GM12872 (cell line): ENCODE data around the gene ARHGEF10L.

ENCODE experiments used
- TF ChIP-seq, protein P1 (sequence below): IDR thresholded peaks from 3 replicates; pipeline ENCODE4 v1.5.1; 2011; ENCODE audit warnings: low read depth, mild to moderate bottlenecking, low read length, moderate library complexity; ENCODE audit not compliant: insufficient read depth

The ARHGEF10L gene

DNA sequence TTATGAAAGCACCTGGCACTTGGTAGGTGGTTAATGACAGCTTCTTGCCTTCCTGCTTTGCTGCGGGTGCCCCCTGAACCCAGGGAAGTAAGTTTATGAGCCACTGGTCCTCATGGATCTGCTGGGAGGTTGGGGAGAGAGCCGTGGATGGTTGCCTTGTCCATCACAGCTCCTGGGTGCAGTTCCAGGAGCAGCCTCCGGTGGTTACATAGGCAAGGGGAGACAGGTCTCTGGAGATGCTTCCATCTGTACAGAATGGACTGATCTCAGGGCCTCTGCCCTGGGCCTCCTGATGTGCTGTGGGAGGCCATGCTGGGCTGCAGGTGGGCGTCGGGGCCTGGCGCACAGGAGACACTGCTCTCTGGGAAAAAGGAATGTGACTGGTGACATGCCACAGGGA, 31.6 kb upstream of the ARHGEF10L start:
- TF ChIP-seq, protein P1, sequence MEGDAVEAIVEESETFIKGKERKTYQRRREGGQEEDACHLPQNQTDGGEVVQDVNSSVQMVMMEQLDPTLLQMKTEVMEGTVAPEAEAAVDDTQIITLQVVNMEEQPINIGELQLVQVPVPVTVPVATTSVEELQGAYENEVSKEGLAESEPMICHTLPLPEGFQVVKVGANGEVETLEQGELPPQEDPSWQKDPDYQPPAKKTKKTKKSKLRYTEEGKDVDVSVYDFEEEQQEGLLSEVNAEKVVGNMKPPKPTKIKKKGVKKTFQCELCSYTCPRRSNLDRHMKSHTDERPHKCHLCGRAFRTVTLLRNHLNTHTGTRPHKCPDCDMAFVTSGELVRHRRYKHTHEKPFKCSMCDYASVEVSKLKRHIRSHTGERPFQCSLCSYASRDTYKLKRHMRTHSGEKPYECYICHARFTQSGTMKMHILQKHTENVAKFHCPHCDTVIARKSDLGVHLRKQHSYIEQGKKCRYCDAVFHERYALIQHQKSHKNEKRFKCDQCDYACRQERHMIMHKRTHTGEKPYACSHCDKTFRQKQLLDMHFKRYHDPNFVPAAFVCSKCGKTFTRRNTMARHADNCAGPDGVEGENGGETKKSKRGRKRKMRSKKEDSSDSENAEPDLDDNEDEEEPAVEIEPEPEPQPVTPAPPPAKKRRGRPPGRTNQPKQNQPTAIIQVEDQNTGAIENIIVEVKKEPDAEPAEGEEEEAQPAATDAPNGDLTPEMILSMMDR: no peak; the same call in 2 of the 3 replicates

DNA sequence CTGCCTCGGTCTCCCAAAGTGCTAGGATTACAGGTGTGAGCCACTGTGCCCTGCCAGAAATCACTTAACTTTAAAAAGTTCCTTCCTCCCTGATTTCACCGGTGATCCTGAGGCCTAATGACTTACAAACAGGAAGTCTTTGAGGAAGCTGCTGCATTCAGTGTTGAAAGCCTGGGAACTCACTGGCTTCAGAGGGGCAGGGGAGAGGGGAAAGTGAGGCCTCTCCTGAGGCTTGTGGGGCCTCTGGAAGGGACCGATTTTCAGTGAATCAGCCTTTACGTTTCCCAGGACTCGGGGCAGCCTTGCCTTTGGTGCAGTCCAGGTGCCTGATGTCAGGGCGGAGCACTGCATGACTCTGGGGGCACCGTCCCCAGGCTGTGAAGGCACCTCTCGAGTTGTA, 30.1 kb upstream of the ARHGEF10L start:
- TF ChIP-seq, protein P1: no peak

DNA sequence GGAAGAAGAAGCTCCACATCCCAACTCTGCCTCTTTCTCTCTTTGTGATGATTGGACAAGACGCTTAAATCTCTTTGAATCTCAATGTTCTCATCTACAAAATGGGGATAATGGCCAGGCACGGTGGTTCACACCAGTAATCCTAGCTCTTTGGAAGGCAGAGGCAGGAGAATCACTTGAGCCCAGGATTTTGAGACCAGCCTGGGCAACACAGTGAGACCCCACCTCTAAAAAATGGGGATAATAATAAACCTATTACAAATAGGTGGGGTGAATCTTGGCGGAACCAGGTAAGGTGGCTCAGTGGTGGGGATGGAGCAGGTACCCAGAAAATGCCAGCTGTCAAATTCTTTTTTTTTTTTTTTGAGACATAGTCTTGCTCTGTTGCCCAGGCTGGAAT, 29.4 kb upstream of the ARHGEF10L start:
- TF ChIP-seq, protein P1: no peak

DNA sequence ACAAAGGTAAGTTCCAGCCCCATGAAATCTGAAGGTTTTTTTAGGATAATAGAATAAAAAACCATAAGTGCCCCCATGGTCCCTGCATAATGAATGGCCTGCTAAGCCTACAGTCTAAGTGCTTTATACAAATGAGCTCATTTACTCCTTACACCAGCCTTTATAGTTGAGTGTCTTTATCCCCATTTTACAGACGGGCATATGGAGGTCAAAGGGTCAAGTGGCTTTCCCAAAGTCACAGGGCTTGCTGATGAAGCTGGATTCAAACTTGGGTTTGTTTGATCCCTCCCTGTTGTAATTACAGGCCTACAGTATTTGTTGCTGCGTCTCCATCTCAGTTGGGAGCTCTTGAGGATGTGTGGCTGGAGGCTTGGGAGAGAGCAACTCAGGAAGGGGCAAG, 28.3 kb upstream of the ARHGEF10L start:
- TF ChIP-seq, protein P1: no peak

- TF ChIP-seq, protein P1: no peak
These were observed 26.4 kb upstream of the ARHGEF10L start for GRCh38 chr1:17513131-17513530.

GRCh38 chr1:17514776-17515175, 24.7 kb upstream of the ARHGEF10L start:
- TF ChIP-seq, protein P1: no peak

- TF ChIP-seq, protein P1: no peak
These were observed 23.6 kb upstream of the ARHGEF10L start for GRCh38 chr1:17515902-17516301.
